Body of pancreas (tissue), 4 donors: Measurements from ENCODE around the gene OTUB2.

Experiments used
- POLR2A ChIP-seq, 3 donors: fragments of 450-650 bp; IDR thresholded peaks; one replicate each; pipeline ENCODE4 v1.6.1; 2016; ENCODE audit warnings: antibody characterized with exemption in 3 of 3, mild to moderate bottlenecking in 2 of 3
- TF ChIP-seq, protein P1 (sequence below), 7 experiments: fragments of 450-650 bp in 4 of 7; fragments of 200-600 bp in 3 of 7; sonication (generic) in 3 of 7; IDR thresholded peaks; one replicate each; pipeline ENCODE4 v1.5.1; 2016 to 2019; ENCODE audit warnings: antibody characterized with exemption in 7 of 7

DNA sequence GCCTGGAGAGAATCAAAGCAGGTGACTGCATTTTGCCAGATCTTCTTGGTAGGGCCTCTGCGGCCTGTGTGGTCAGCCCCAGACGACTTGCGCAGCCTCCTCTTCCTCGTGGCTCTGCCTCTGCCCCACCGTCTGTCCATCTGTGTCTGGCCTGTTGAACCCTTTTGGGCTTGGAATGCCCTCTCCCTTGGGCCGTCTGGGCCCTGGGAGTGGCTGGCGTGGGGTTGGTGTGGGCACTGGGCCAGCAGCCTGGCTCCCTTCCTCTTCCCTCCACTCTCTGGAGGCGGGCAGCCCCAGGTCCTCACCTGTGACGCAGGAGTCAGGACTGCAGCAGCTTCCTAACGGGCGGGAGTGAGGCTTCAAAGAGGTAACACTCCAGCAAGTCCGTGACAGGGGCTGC is 38.8 kb upstream of the OTUB2 start:
- no peak for TF ChIP-seq POLR2A (IDR thresholded peaks at IDR 0.05)
- TF ChIP-seq, protein P1, sequence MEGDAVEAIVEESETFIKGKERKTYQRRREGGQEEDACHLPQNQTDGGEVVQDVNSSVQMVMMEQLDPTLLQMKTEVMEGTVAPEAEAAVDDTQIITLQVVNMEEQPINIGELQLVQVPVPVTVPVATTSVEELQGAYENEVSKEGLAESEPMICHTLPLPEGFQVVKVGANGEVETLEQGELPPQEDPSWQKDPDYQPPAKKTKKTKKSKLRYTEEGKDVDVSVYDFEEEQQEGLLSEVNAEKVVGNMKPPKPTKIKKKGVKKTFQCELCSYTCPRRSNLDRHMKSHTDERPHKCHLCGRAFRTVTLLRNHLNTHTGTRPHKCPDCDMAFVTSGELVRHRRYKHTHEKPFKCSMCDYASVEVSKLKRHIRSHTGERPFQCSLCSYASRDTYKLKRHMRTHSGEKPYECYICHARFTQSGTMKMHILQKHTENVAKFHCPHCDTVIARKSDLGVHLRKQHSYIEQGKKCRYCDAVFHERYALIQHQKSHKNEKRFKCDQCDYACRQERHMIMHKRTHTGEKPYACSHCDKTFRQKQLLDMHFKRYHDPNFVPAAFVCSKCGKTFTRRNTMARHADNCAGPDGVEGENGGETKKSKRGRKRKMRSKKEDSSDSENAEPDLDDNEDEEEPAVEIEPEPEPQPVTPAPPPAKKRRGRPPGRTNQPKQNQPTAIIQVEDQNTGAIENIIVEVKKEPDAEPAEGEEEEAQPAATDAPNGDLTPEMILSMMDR (IDR thresholded peaks at IDR 0.05), result no peak
